HFFc6 (cell line): ENCODE measurements around the gene DHRS1. TPM values are rescaled to one million over a fixed set of nuclear protein-coding genes. Genes with fewer than 3 reads are reported as not detected.

Experiments
- DNase-seq: peaks from one replicate; pipeline ENCODE4 v3.0.0-alpha.2; 2018
- H3K27ac Mint-ChIP-seq: 2 replicates; pipeline ENCODE4 v1.8.0; 2020; ENCODE audit warnings: mild to moderate bottlenecking, mixed read lengths
- H3K27me3 Mint-ChIP-seq: 2 replicates; pipeline ENCODE4 v1.8.0; 2021; ENCODE audit warnings: mild to moderate bottlenecking, moderate library complexity, mixed read lengths; ENCODE audit not compliant: insufficient read depth
- H3K36me3 Mint-ChIP-seq: 2 replicates; pipeline ENCODE4 v1.8.0; 2021; ENCODE audit warnings: low read depth, mixed read lengths
- H3K4me1 Mint-ChIP-seq: 2 replicates; pipeline ENCODE4 v1.8.0; 2020; ENCODE audit warnings: low read depth, mixed read lengths
- H3K4me3 Mint-ChIP-seq: 2 replicates; pipeline ENCODE4 v1.8.0; 2020; ENCODE audit warnings: mild to moderate bottlenecking, moderate library complexity, mixed read lengths
- H3K9me3 Mint-ChIP-seq: 2 replicates; pipeline ENCODE4 v1.8.0; 2020; ENCODE audit warnings: mild to moderate bottlenecking, mixed read lengths
- total RNA-seq, 6 experiments: library from RNA; stranded (reverse); fragmentation: NEBNext Ultra II Directional; extraction: Animal tissue kit (Norgen Biotek cat#: 25700); gene quantifications; 2 replicates in 1 of 6; 3 replicates in 5 of 6; pipeline ENCODE4 v1.2.3, GENCODE V29; 2021
- TF ChIP-seq, protein P1 (sequence below): fragments of 200-600 bp; sonication (generic); IDR thresholded peaks from 2 replicates; pipeline ENCODE4 v1.5.0; 2021; ENCODE audit warnings: antibody characterized with exemption, mild to moderate bottlenecking

Gene DHRS1
- total RNA-seq, 6 experiments from 2014 or later = 32.9 to 42.2 (median 39.1) TPM

DNA sequence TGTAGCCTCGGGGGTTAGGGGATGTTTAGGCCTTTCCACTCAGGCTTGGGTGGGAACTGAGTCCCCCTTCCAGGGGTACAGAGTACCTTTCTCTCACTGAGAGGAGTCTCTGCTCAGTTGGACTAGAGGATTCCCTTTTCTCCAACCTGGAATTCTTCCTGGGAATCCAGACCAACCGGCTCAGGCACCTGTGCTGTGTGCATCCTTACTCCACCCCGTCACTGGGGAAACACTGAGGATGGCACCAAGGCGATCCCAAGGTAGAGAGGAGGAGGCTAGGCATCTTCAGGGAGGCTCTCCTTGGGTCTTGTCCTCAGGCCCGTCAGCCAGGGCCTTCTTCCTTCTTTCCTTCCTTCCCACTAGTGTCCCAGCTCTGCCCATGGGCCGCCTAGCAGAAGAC, 35.7 kb downstream of the DHRS1 start:
- H3K9me3 Mint-ChIP-seq = no peaks in the 10 kb centered on the region
- peaks cover 2% of the 10 kb centered on the region; the same call in 1 of the 2 replicates for H3K27me3 Mint-ChIP-seq
- DNase-seq = no peak
- no peak overlapping the region for H3K27ac Mint-ChIP-seq
- TF ChIP-seq, protein P1, sequence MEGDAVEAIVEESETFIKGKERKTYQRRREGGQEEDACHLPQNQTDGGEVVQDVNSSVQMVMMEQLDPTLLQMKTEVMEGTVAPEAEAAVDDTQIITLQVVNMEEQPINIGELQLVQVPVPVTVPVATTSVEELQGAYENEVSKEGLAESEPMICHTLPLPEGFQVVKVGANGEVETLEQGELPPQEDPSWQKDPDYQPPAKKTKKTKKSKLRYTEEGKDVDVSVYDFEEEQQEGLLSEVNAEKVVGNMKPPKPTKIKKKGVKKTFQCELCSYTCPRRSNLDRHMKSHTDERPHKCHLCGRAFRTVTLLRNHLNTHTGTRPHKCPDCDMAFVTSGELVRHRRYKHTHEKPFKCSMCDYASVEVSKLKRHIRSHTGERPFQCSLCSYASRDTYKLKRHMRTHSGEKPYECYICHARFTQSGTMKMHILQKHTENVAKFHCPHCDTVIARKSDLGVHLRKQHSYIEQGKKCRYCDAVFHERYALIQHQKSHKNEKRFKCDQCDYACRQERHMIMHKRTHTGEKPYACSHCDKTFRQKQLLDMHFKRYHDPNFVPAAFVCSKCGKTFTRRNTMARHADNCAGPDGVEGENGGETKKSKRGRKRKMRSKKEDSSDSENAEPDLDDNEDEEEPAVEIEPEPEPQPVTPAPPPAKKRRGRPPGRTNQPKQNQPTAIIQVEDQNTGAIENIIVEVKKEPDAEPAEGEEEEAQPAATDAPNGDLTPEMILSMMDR = no peak
- H3K4me1 Mint-ChIP-seq = peaks cover 13% of the 10 kb centered on the region; the same call in 1 of the 2 replicates
- H3K4me3 Mint-ChIP-seq = no peak overlapping the region
- H3K36me3 Mint-ChIP-seq = no peaks in the 10 kb centered on the region

DNA sequence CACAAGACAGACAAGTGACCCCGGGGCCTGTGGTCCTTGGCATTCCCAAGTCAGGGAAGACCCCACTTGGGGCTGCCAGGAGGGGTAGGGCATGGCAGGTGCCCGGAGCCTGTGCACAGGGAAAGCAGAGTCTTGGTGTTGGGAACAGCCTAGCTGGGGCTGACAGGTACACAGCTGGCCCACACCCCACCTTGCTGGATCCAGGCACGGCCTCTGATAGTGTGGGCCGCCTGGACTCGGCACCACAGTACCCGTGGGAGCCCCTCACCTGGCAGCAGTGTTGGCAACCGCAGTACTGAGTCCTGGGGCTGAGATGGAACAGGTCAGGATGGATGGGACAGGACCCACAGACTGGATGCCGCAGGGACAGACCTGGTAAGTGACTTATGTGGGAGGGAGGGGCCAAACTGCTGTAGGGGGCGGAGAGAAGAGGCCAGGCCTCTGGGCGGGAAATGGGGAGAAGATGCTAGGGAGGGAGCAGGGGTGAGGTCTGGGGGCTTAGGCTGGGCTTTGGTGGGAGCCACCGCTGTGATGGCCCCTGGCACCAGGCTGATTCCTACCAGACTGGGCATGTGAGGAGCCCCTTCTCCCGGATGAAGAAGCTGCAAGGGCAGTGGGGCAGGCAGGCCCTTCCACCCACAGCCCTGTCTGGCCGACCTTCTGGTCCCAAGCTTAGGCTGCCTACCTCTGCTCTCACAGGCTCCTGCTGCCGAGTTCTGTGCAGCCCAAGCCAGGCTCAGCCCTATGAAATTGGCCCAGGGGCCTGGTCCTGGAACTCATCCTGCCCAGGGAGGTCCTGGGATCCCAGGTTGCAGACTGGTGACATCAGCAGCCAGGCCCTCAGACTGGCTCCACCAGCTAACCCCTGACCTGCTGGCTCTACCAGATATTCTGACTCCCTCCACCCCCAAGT, 36.5 kb downstream of the DHRS1 start, which contains the start of gene TGM1:
Gene TGM1, minus strand, starts transcription at position 357 of the 913 bp plus-strand sequence. CDS start 825 bp downstream, outside the sequence.
- no peak within 1 kb of the TSS for H3K4me3 Mint-ChIP-seq
- no peak for DNase-seq
- H3K27ac Mint-ChIP-seq = no peak within 1 kb of the TSS
- TF ChIP-seq, protein P1 = no peak
- H3K4me1 Mint-ChIP-seq = peaks cover 18% of the 10 kb centered on the region; the same call in 1 of the 2 replicates
- no peaks in the 10 kb centered on the region for H3K36me3 Mint-ChIP-seq
- no peaks in the 10 kb centered on the region for H3K9me3 Mint-ChIP-seq
- H3K27me3 Mint-ChIP-seq = peaks cover 2% of the 10 kb centered on the region; the same call in 1 of the 2 replicates

DNA sequence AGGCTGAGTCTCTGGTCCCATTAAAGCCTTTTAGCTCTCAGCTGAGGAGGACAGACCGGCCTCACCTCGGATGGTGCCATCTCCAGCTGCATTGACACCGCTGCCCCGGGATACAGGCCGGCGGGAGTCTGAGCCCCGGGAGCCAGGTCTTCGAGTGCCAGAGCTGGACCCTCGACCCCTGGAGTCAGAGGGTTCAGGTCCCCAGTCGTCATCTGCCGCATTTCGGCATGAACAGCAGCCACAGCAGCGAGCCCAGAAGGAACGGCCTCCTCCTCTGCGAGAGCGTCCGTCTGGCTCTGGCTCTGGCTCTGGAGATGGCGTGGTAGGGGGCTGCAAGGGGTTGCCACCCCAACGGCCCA, 37.6 kb downstream of the DHRS1 start:
- Mint-ChIP-seq H3K4me1 (peaks cover 18% of the 10 kb centered on the region; the same call in 1 of the 2 replicates), H3K27ac (no peak overlapping the region), H3K36me3 (no peaks in the 10 kb centered on the region), H3K27me3 (no peaks in the 10 kb centered on the region), H3K4me3 (no peak overlapping the region), H3K9me3 (no peaks in the 10 kb centered on the region)
- no peak for DNase-seq
- TF ChIP-seq, protein P1 = no peak

DNA sequence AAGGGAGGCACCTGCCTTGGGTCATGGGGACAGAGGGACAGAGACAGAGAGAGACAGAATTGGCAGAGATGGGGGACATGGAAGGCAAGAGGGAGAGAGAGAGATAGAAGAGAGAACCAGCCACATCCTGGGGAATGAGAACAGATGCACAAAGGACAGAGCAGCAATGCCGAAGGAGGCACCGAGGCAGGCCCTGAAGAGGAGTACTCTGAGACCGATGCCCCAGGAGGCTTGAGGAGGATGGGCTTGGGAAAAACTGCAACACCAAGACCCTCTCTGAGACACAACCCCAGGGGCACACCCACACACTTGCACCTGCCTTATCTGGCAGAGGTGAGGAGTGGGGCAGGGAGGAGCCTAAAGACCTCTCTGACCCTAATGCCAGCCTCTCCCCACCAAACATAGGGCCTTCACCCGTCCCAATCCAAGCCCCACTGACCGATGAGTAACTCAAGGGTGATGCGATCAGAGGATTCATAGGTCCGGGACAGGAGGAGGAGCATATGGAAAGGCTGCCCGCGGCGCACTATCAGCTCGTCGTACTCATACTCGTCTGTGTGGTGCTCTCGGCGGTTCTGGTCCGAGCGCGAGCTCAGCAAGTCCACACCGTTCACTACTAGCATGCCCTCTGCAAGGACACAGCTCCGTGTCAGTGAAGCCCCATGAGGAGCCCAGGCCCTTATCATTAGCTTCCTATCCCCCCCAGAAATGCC, 38.2 kb downstream of the DHRS1 start:
- H3K4me1 Mint-ChIP-seq = peaks cover 18% of the 10 kb centered on the region; the same call in 1 of the 2 replicates
- DNase-seq = no peak
- H3K27ac Mint-ChIP-seq = no peak overlapping the region
- no peak overlapping the region for H3K4me3 Mint-ChIP-seq
- TF ChIP-seq, protein P1 = no peak
- H3K36me3 Mint-ChIP-seq = no peaks in the 10 kb centered on the region
- no peaks in the 10 kb centered on the region for H3K27me3 Mint-ChIP-seq
- H3K9me3 Mint-ChIP-seq = no peaks in the 10 kb centered on the region

DNA sequence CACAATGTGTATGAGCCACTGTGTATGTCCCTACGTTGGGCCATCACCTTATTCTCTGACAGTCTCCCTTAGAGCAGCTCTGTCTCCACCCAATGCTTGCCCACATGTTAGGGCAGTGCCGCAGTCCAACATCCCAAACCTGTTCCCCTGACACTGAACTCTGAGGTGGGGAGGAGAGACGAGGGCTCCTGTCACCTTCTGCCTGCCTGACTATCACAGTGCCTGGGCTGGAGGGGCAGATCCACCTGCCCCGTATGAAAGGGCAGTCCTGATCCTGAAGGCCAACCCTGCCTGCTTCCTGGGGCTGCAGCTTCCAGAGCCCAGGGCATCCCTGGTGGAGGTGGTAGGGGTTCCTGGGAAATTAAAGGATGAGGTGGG, 38.8 kb downstream of the DHRS1 start:
- Mint-ChIP-seq H3K4me1 (peaks cover 18% of the 10 kb centered on the region; the same call in 1 of the 2 replicates), H3K9me3 (no peaks in the 10 kb centered on the region), H3K27me3 (no peaks in the 10 kb centered on the region), H3K36me3 (no peaks in the 10 kb centered on the region), H3K4me3 (no peak overlapping the region), H3K27ac (no peak overlapping the region)
- DNase-seq = no peak
- TF ChIP-seq, protein P1 = no peak
